ENCODE data around the gene USP6.
"Not testable (repeated sequence)": the region's sequence is repeated elsewhere in the genome, so short reads cannot be mapped to it uniquely, and the experiment has no call there.

The USP6 gene

GRCh38 chr17:5135131-5135712 lies 19.4 kb downstream of the USP6 start:
- not testable (repeated sequence) for H3K4me1 ChIP-seq (ENCODE audit: control insufficient read depth in 1 of 2, insufficient read depth in 1 of 2, low read depth in 1 of 2, low read length in 1 of 2); H3K27me3 ChIP-seq; H3K36me3 ChIP-seq; H3K9me3 ChIP-seq; H3K27ac ChIP-seq; H3K4me3 ChIP-seq (ENCODE audit: low read depth in 1 of 2, low read length in 1 of 2)

- no peak overlapping the region for H3K27ac ChIP-seq
- H3K4me1 ChIP-seq (ENCODE audit: control insufficient read depth in 1 of 2, insufficient read depth in 1 of 2, low read depth in 1 of 2, low read length in 1 of 2), result peaks cover 0 to 5% of the 10 kb centered on the region in 2 experiments
- no peaks in the 10 kb centered on the region for H3K9me3 ChIP-seq
- H3K27me3 ChIP-seq, result no peaks in the 10 kb centered on the region
- no peak for TF ChIP-seq CTCF (IDR thresholded peaks at IDR 0.05)
- no peaks in the 10 kb centered on the region for H3K36me3 ChIP-seq
- H3K4me3 ChIP-seq (ENCODE audit: low read depth in 1 of 2, low read length in 1 of 2), result no peak overlapping the region
Measured at GRCh38 chr17:5135726-5136579, 20.1 kb downstream of the USP6 start.

- not testable (repeated sequence) for H3K4me3 ChIP-seq (ENCODE audit: low read depth in 1 of 2, low read length in 1 of 2)
Measured at GRCh38 chr17:5136580-5137412, 21.0 kb downstream of the USP6 start.

GRCh38 chr17:5137511-5138197 lies 21.8 kb downstream of the USP6 start:
- H3K27ac ChIP-seq; H3K9me3 ChIP-seq; H3K4me3 ChIP-seq (ENCODE audit: low read depth in 1 of 2, low read length in 1 of 2); H3K36me3 ChIP-seq; H3K4me1 ChIP-seq (ENCODE audit: control insufficient read depth in 1 of 2, insufficient read depth in 1 of 2, low read depth in 1 of 2, low read length in 1 of 2); H3K27me3 ChIP-seq: not testable (repeated sequence)

More at GRCh38 chr17:5136580-5137412, 21.0 kb downstream of the USP6 start:
- H3K27ac ChIP-seq; H3K9me3 ChIP-seq; H3K36me3 ChIP-seq; H3K4me1 ChIP-seq (ENCODE audit: control insufficient read depth in 1 of 2, insufficient read depth in 1 of 2, low read depth in 1 of 2, low read length in 1 of 2); H3K27me3 ChIP-seq: not testable (repeated sequence)

GRCh38 chr17:5138198-5138544 lies 22.3 kb downstream of the USP6 start:
- not testable (repeated sequence) for H3K4me3 ChIP-seq (ENCODE audit: low read depth in 1 of 2, low read length in 1 of 2); H3K36me3 ChIP-seq; H3K27me3 ChIP-seq; H3K4me1 ChIP-seq (ENCODE audit: control insufficient read depth in 1 of 2, insufficient read depth in 1 of 2, low read depth in 1 of 2, low read length in 1 of 2); H3K9me3 ChIP-seq; H3K27ac ChIP-seq

- Histone ChIP-seq H3K4me3 (ENCODE audit: low read depth in 1 of 2, low read length in 1 of 2) (no peak overlapping the region), H3K36me3 (no peaks in the 10 kb centered on the region), H3K9me3 (no peaks in the 10 kb centered on the region), H3K27ac (no peak overlapping the region), H3K4me1 (ENCODE audit: control insufficient read depth in 1 of 2, insufficient read depth in 1 of 2, low read depth in 1 of 2, low read length in 1 of 2) (peaks cover 0 to 8% of the 10 kb centered on the region in 2 experiments), H3K27me3 (no peaks in the 10 kb centered on the region)
- TF ChIP-seq CTCF (IDR thresholded peaks at IDR 0.05), result no peak
Measured at GRCh38 chr17:5138616-5139457, 23.0 kb downstream of the USP6 start.

GRCh38 chr17:5139458-5139732 lies 23.6 kb downstream of the USP6 start:
- Histone ChIP-seq H3K27ac (no peak overlapping the region), H3K4me1 (ENCODE audit: control insufficient read depth in 1 of 2, insufficient read depth in 1 of 2, low read depth in 1 of 2, low read length in 1 of 2) (peaks cover 0 to 8% of the 10 kb centered on the region in 2 experiments), H3K4me3 (ENCODE audit: low read depth in 1 of 2, low read length in 1 of 2) (no peak overlapping the region), H3K36me3 (no peaks in the 10 kb centered on the region), H3K27me3 (no peaks in the 10 kb centered on the region), H3K9me3 (no peaks in the 10 kb centered on the region)
- TF ChIP-seq CTCF (IDR thresholded peaks at IDR 0.05), result no peak

- not testable (repeated sequence) for H3K9me3 ChIP-seq; H3K27me3 ChIP-seq; H3K36me3 ChIP-seq; H3K4me1 ChIP-seq (ENCODE audit: control insufficient read depth in 1 of 2, insufficient read depth in 1 of 2, low read depth in 1 of 2, low read length in 1 of 2); H3K27ac ChIP-seq; H3K4me3 ChIP-seq (ENCODE audit: low read depth in 1 of 2, low read length in 1 of 2)
Measured at GRCh38 chr17:5142877-5143276, 27.0 kb downstream of the USP6 start.

- not testable (repeated sequence) for H3K27ac ChIP-seq; H3K9me3 ChIP-seq; H3K4me3 ChIP-seq (ENCODE audit: low read depth in 1 of 2, low read length in 1 of 2); H3K36me3 ChIP-seq; H3K27me3 ChIP-seq
- H3K4me1 ChIP-seq (ENCODE audit: control insufficient read depth in 1 of 2, insufficient read depth in 1 of 2, low read depth in 1 of 2, low read length in 1 of 2), result peaks cover 3 to 12% of the 10 kb centered on the region in 2 experiments
Measured at GRCh38 chr17:5146122-5146521, 30.3 kb downstream of the USP6 start.
